Activated T-cell treated with anti-CD3 and anti-CD28 coated beads, Interleukin-2, amount 50 U/mL, for 72 hours (primary cell): ENCODE results near the gene P2RX4. TPM values are rescaled to one million over a fixed set of nuclear protein-coding genes. Genes with fewer than 3 reads are reported as not detected.
"Not testable (repeated sequence)": the region's sequence is repeated elsewhere in the genome, so short reads cannot be mapped to it uniquely, and the experiment has no call there.

ENCODE experiments used
- ATAC-seq, 2 donors: fragments of 150-1000 bp; cut with Tn5 transposase; replicated peaks in 1 of 2; 2 replicates each; pipeline ENCODE4 v1.10.0; 2021; ENCODE audit warnings: moderate library complexity in 2 of 2, mild to moderate bottlenecking in 1 of 2
- DNase-seq, 2 donors: peaks; one replicate each; pipeline ENCODE4 v3.0.0; 2021 to 2022; ENCODE audit warnings: mixed read lengths in 1 of 2
- H3K27ac Mint-ChIP-seq: one replicate; pipeline ENCODE4 v1.8.0; 2022; ENCODE audit warnings: mild to moderate bottlenecking, moderate library complexity, mixed read lengths
- H3K27me3 Mint-ChIP-seq: one replicate; pipeline ENCODE4 v1.8.0; 2022; ENCODE audit warnings: low read depth, mixed read lengths
- H3K36me3 Mint-ChIP-seq, 2 donors: one replicate each; pipeline ENCODE4 v1.8.0; 2022; ENCODE audit warnings: mixed read lengths in 2 of 2, mild to moderate bottlenecking in 1 of 2; ENCODE audit not compliant: insufficient read depth in 2 of 2
- H3K4me1 Mint-ChIP-seq: one replicate; pipeline ENCODE4 v1.8.0; 2022; ENCODE audit warnings: low read depth, mixed read lengths
- H3K4me3 Mint-ChIP-seq, 2 donors: one replicate each; pipeline ENCODE4 v1.8.0; 2022; ENCODE audit warnings: mild to moderate bottlenecking in 2 of 2, mixed read lengths in 2 of 2, moderate library complexity in 2 of 2
- H3K9me3 Mint-ChIP-seq, 2 donors: one replicate each; pipeline ENCODE4 v1.8.0; 2022; ENCODE audit warnings: mixed read lengths in 2 of 2
- total RNA-seq, 2 donors: library from RNA; stranded (reverse); gene quantifications; one replicate each; pipeline ENCODE4 v1.2.3, GENCODE V29; 2022

P2RX4 gene
- total RNA-seq, 2 donors from 2014 or later = 29.7 to 35.1 TPM

GRCh38 chr12:121218588-121219352 is 8.8 kb downstream of the P2RX4 start:
- no peak overlapping the region for H3K4me3 Mint-ChIP-seq
- peaks cover 4 to 13% of the 10 kb centered on the region in 2 donors for H3K36me3 Mint-ChIP-seq
- no peaks in the 10 kb centered on the region for H3K9me3 Mint-ChIP-seq
- H3K4me1 Mint-ChIP-seq = peaks cover 27% of the 10 kb centered on the region
- ATAC-seq (no peak), DNase-seq (no peak)
- no peaks in the 10 kb centered on the region for H3K27me3 Mint-ChIP-seq
- H3K27ac Mint-ChIP-seq = no peak overlapping the region

GRCh38 chr12:121219353-121219986 is 9.5 kb downstream of the P2RX4 start:
- Mint-ChIP-seq H3K27ac (peak overlapping the region; percentile 52), H3K36me3 (peaks cover 4 to 13% of the 10 kb centered on the region in 2 donors), H3K9me3 (no peaks in the 10 kb centered on the region), H3K27me3 (no peaks in the 10 kb centered on the region), H3K4me3 (no peak overlapping the region), H3K4me1 (peaks cover 27% of the 10 kb centered on the region)
- DNase-seq (no peak), ATAC-seq (no peak)

- Mint-ChIP-seq H3K27me3 (no peaks in the 10 kb centered on the region), H3K27ac (peak overlapping the region; percentile 68), H3K9me3 (no peaks in the 10 kb centered on the region), H3K4me1 (peaks cover 44% of the 10 kb centered on the region), H3K36me3 (peaks cover 7 to 16% of the 10 kb centered on the region in 2 donors), H3K4me3 (no peak overlapping the region)
- peak in 1 of 2 donors; percentile 25 for DNase-seq
- ATAC-seq = no peak
Measured at GRCh38 chr12:121222847-121223246, 12.9 kb downstream of the P2RX4 start.

GRCh38 chr12:121223292-121224285 is 13.7 kb downstream of the P2RX4 start:
- DNase-seq (peak; percentile 31 to 44), ATAC-seq (peak; percentile 67 to 73)
- Mint-ChIP-seq H3K27ac (peak overlapping the region; percentile 55), H3K9me3 (no peaks in the 10 kb centered on the region), H3K4me1 (peaks cover 44% of the 10 kb centered on the region), H3K36me3 (peaks cover 9 to 16% of the 10 kb centered on the region in 2 donors), H3K4me3 (peak overlapping the region in 1 of 2 donors; percentile 46), H3K27me3 (no peaks in the 10 kb centered on the region)

- DNase-seq (peak; percentile 23 to 48), ATAC-seq (peak; percentile 41 to 65)
- Mint-ChIP-seq H3K4me1 (peaks cover 44% of the 10 kb centered on the region), H3K27me3 (no peaks in the 10 kb centered on the region), H3K4me3 (peak overlapping the region; percentile 63 to 70), H3K36me3 (peaks cover 9 to 15% of the 10 kb centered on the region in 2 donors), H3K9me3 (no peaks in the 10 kb centered on the region), H3K27ac (peak overlapping the region; percentile 66)
Measured at GRCh38 chr12:121224591-121224990, 14.7 kb downstream of the P2RX4 start.

- H3K36me3 Mint-ChIP-seq = peaks cover 9 to 14% of the 10 kb centered on the region in 2 donors
- DNase-seq = no peak
- H3K4me1 Mint-ChIP-seq = peaks cover 44% of the 10 kb centered on the region
- H3K27ac Mint-ChIP-seq = peak overlapping the region; percentile 70
- H3K27me3 Mint-ChIP-seq = no peaks in the 10 kb centered on the region
- H3K9me3 Mint-ChIP-seq = no peaks in the 10 kb centered on the region
- no peak overlapping the region for H3K4me3 Mint-ChIP-seq
- no peak for ATAC-seq
Measured at GRCh38 chr12:121226399-121226798, 16.5 kb downstream of the P2RX4 start.

- ATAC-seq, DNase-seq, H3K4me3 Mint-ChIP-seq, H3K27me3 Mint-ChIP-seq, H3K9me3 Mint-ChIP-seq: not testable (repeated sequence)
- peak overlapping the region; percentile 57 for H3K27ac Mint-ChIP-seq
- peaks cover 9 to 14% of the 10 kb centered on the region in 2 donors for H3K36me3 Mint-ChIP-seq
- H3K4me1 Mint-ChIP-seq = peaks cover 44% of the 10 kb centered on the region
Measured at GRCh38 chr12:121226871-121227270, 16.9 kb downstream of the P2RX4 start.

GRCh38 chr12:121227294-121227693 is 17.4 kb downstream of the P2RX4 start:
- H3K27ac Mint-ChIP-seq = peak overlapping the region; percentile 57
- H3K4me1 Mint-ChIP-seq = peaks cover 44% of the 10 kb centered on the region
- peaks cover 9 to 11% of the 10 kb centered on the region in 2 donors for H3K36me3 Mint-ChIP-seq
- H3K9me3 Mint-ChIP-seq = no peaks in the 10 kb centered on the region
- H3K4me3 Mint-ChIP-seq = no peak overlapping the region
- ATAC-seq (no peak), DNase-seq (no peak)
- H3K27me3 Mint-ChIP-seq = no peaks in the 10 kb centered on the region

GRCh38 chr12:121228919-121229665 is 19.2 kb downstream of the P2RX4 start:
- Mint-ChIP-seq H3K36me3 (peaks cover 5 to 6% of the 10 kb centered on the region in 2 donors), H3K4me3 (no peak overlapping the region), H3K9me3 (no peaks in the 10 kb centered on the region), H3K4me1 (peaks cover 28% of the 10 kb centered on the region), H3K27me3 (no peaks in the 10 kb centered on the region), H3K27ac (no peak overlapping the region)
- no peak for DNase-seq
- ATAC-seq = no peak

- H3K9me3 Mint-ChIP-seq, H3K27me3 Mint-ChIP-seq, H3K4me3 Mint-ChIP-seq, H3K36me3 Mint-ChIP-seq: not testable (repeated sequence)
- H3K4me1 Mint-ChIP-seq = peaks cover 20% of the 10 kb centered on the region
- H3K27ac Mint-ChIP-seq = peak overlapping the region; percentile 68
- ATAC-seq = peak; percentile 73 to 74
- DNase-seq = peak; percentile 70
Measured at GRCh38 chr12:121229826-121230537, 20.1 kb downstream of the P2RX4 start.

- ATAC-seq = peak in 1 of 2 donors; percentile 6
- H3K27ac Mint-ChIP-seq = peak overlapping the region; percentile 68
Measured at GRCh38 chr12:121230538-121230907, 20.6 kb downstream of the P2RX4 start.

GRCh38 chr12:121232163-121232562 is 22.2 kb downstream of the P2RX4 start:
- no peak overlapping the region for H3K27ac Mint-ChIP-seq
- ATAC-seq (no peak), DNase-seq (no peak)
- no peaks in the 10 kb centered on the region for H3K27me3 Mint-ChIP-seq
- no peak overlapping the region for H3K4me3 Mint-ChIP-seq
- no peaks in the 10 kb centered on the region for H3K9me3 Mint-ChIP-seq
- H3K4me1 Mint-ChIP-seq = peaks cover 6% of the 10 kb centered on the region
- peaks cover 3 to 6% of the 10 kb centered on the region in 2 donors for H3K36me3 Mint-ChIP-seq

More at GRCh38 chr12:121230538-121230907, 20.6 kb downstream of the P2RX4 start:
- H3K27me3 Mint-ChIP-seq = no peaks in the 10 kb centered on the region
- no peaks in the 10 kb centered on the region for H3K9me3 Mint-ChIP-seq
- H3K4me1 Mint-ChIP-seq = peaks cover 18% of the 10 kb centered on the region
- H3K36me3 Mint-ChIP-seq = peaks cover 3 to 8% of the 10 kb centered on the region in 2 donors
- no peak for DNase-seq
- H3K4me3 Mint-ChIP-seq = no peak overlapping the region
